ENCODE results near the gene C3orf22. TPM values are rescaled to one million over a fixed set of nuclear protein-coding genes. Genes with fewer than 3 reads are reported as not detected.

C3orf22 gene
- polyA plus RNA-seq, 1 donor (not counting 4 experiments of a cell fraction or from before 2014, with no cell fraction given), result not detected

GRCh38 chr3:126528800-126529541 is 29.8 kb downstream of the C3orf22 start:
- dilution Hi-C loops (cut with MboI; ENCODE audit: extremely low pct_ligation_motif_present, low sequenced_read_pairs), result no loop called here
- no peak overlapping the region for H3K27ac ChIP-seq (ENCODE audit: control insufficient read depth, insufficient read depth, low read length)
- H3K4me1 ChIP-seq (ENCODE audit: control insufficient read depth, extremely low read depth, insufficient read depth, low read length), result no peaks in the 10 kb centered on the region
- no peaks in the 10 kb centered on the region for H4K20me1 ChIP-seq (ENCODE audit: control insufficient read depth, extremely low read depth, insufficient read depth, low read length)
- no peaks in the 10 kb centered on the region for H3K36me3 ChIP-seq (ENCODE audit: control insufficient read depth in 2 of 2, extremely low read depth in 1 of 2, insufficient read depth in 2 of 2, low read length in 2 of 2)
- H3K9ac ChIP-seq (ENCODE audit: control insufficient read depth, extremely low read depth, insufficient read depth, low read length), result no peak overlapping the region
- no peak overlapping the region for H2AFZ ChIP-seq (ENCODE audit: control insufficient read depth, low read length)
- peaks cover 16% of the 10 kb centered on the region for H3K27me3 ChIP-seq (ENCODE audit: control insufficient read depth, extremely low read depth, insufficient read depth, low read length)
- DNase-seq (ENCODE audit: low read depth, low spot score) (no peak), FAIRE-seq (no peak)
- no peaks in the 10 kb centered on the region for H3K9me1 ChIP-seq (ENCODE audit: control insufficient read depth, extremely low read depth, insufficient read depth, low read length)
- TF ChIP-seq, protein P1, sequence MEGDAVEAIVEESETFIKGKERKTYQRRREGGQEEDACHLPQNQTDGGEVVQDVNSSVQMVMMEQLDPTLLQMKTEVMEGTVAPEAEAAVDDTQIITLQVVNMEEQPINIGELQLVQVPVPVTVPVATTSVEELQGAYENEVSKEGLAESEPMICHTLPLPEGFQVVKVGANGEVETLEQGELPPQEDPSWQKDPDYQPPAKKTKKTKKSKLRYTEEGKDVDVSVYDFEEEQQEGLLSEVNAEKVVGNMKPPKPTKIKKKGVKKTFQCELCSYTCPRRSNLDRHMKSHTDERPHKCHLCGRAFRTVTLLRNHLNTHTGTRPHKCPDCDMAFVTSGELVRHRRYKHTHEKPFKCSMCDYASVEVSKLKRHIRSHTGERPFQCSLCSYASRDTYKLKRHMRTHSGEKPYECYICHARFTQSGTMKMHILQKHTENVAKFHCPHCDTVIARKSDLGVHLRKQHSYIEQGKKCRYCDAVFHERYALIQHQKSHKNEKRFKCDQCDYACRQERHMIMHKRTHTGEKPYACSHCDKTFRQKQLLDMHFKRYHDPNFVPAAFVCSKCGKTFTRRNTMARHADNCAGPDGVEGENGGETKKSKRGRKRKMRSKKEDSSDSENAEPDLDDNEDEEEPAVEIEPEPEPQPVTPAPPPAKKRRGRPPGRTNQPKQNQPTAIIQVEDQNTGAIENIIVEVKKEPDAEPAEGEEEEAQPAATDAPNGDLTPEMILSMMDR (optimal IDR thresholded peaks at IDR 0.05 in 1 of 3, IDR thresholded peaks at IDR 0.05 in 1 of 3, conservative IDR thresholded peaks at IDR 0.05 in 1 of 3; ENCODE audit: extremely low read depth in 1 of 3, insufficient read depth in 2 of 3, low read length in 3 of 3), result peak in 1 of 3 experiments; percentile 2
- TF ChIP-seq EZH2 (IDR thresholded peaks at IDR 0.05; ENCODE audit: low read length), result no peak
- H3K4me3 ChIP-seq (ENCODE audit: control insufficient read depth in 2 of 3, extremely low read depth in 1 of 3, insufficient read depth in 2 of 3, low read depth in 1 of 3, low read length in 3 of 3), result no peak overlapping the region
- no peaks in the 10 kb centered on the region for H3K79me2 ChIP-seq (ENCODE audit: control insufficient read depth, insufficient read depth, low read length)
- H3K9me3 ChIP-seq (ENCODE audit: control insufficient read depth, low read depth, low read length), result no peaks in the 10 kb centered on the region
- H3K4me2 ChIP-seq (ENCODE audit: control insufficient read depth, extremely low read depth, insufficient read depth, low read depth, low read length), result no peak overlapping the region

DNA sequence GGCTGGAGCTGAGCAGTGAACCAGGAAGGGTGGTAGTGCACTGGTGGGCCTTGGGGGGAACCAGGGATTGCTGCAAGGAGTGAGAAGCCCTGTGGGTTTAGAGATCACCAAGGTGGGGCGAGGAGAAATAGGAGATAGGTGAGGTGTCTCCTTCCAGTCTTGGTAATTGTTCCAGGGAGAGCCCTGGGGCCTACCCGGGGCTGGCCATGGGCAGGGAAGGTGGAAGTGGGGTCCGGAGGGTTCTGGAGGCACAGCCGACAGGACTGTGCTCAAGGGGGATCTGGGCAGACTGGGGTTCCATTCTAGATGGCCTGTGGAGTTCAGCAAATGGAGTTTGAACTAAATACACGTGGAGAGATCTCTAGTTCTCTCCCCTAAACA is 30.3 kb downstream of the C3orf22 start:
- no peak overlapping the region for H3K27ac ChIP-seq (ENCODE audit: control insufficient read depth, insufficient read depth, low read length)
- no peak overlapping the region for H3K4me3 ChIP-seq (ENCODE audit: control insufficient read depth in 2 of 3, extremely low read depth in 1 of 3, insufficient read depth in 2 of 3, low read depth in 1 of 3, low read length in 3 of 3)
- peaks cover 22% of the 10 kb centered on the region for H3K27me3 ChIP-seq (ENCODE audit: control insufficient read depth, extremely low read depth, insufficient read depth, low read length)
- H3K9me1 ChIP-seq (ENCODE audit: control insufficient read depth, extremely low read depth, insufficient read depth, low read length), result no peaks in the 10 kb centered on the region
- FAIRE-seq, result no peak
- H3K4me2 ChIP-seq (ENCODE audit: control insufficient read depth, extremely low read depth, insufficient read depth, low read depth, low read length), result no peak overlapping the region
- no peaks in the 10 kb centered on the region for H3K36me3 ChIP-seq (ENCODE audit: control insufficient read depth in 2 of 2, extremely low read depth in 1 of 2, insufficient read depth in 2 of 2, low read length in 2 of 2)
- dilution Hi-C loops (cut with MboI; ENCODE audit: extremely low pct_ligation_motif_present, low sequenced_read_pairs), result no loop called here
- no peak overlapping the region for H2AFZ ChIP-seq (ENCODE audit: control insufficient read depth, low read length)
- no peaks in the 10 kb centered on the region for H3K4me1 ChIP-seq (ENCODE audit: control insufficient read depth, extremely low read depth, insufficient read depth, low read length)
- H3K79me2 ChIP-seq (ENCODE audit: control insufficient read depth, insufficient read depth, low read length), result no peaks in the 10 kb centered on the region
- DNase-seq (ENCODE audit: low read depth, low spot score), result no peak
- H3K9me3 ChIP-seq (ENCODE audit: control insufficient read depth, low read depth, low read length), result no peaks in the 10 kb centered on the region
- no peak for TF ChIP-seq EZH2 (IDR thresholded peaks at IDR 0.05; ENCODE audit: low read length)
- TF ChIP-seq, protein P1 (optimal IDR thresholded peaks at IDR 0.05 in 1 of 3, IDR thresholded peaks at IDR 0.05 in 1 of 3, conservative IDR thresholded peaks at IDR 0.05 in 1 of 3; ENCODE audit: extremely low read depth in 1 of 3, insufficient read depth in 2 of 3, low read length in 3 of 3), result no peak
- no peak overlapping the region for H3K9ac ChIP-seq (ENCODE audit: control insufficient read depth, extremely low read depth, insufficient read depth, low read length)
- H4K20me1 ChIP-seq (ENCODE audit: control insufficient read depth, extremely low read depth, insufficient read depth, low read length), result no peaks in the 10 kb centered on the region
